HUES48 (cell line): ENCODE data around the gene LPCAT2.

Source experiments
- H3K27ac ChIP-seq: one replicate; pipeline ENCODE4 v1.7.0; 2013; ENCODE audit warnings: low read depth, low read length, inconsistent platforms
- H3K27me3 ChIP-seq: 2 replicates; pipeline ENCODE4 v1.6.1; 2013; ENCODE audit warnings: mild to moderate bottlenecking, low read length; ENCODE audit not compliant: control insufficient read depth, insufficient read depth
- H3K36me3 ChIP-seq: 2 replicates; pipeline ENCODE4 v1.6.1; 2013; ENCODE audit warnings: low read length; ENCODE audit not compliant: control insufficient read depth, insufficient read depth
- H3K4me1 ChIP-seq: 2 replicates; pipeline ENCODE4 v1.6.1; 2013; ENCODE audit warnings: mild to moderate bottlenecking, low read length; ENCODE audit not compliant: control insufficient read depth, insufficient read depth
- H3K4me3 ChIP-seq: 2 replicates; pipeline ENCODE4 v1.5.1; 2013; ENCODE audit warnings: mild to moderate bottlenecking, low read depth, low read length
- H3K9ac ChIP-seq: 2 replicates; pipeline ENCODE4 v1.6.1; 2013; ENCODE audit warnings: mild to moderate bottlenecking, low read depth, low read length, moderate library complexity
- H3K9me3 ChIP-seq: 2 replicates; pipeline ENCODE4 v1.6.1; 2013; ENCODE audit warnings: low read length; ENCODE audit not compliant: control insufficient read depth, insufficient read depth

LPCAT2 gene

GRCh38 chr16:55555436-55555835 lies 46.6 kb downstream of the LPCAT2 start:
- no peaks in the 10 kb centered on the region for H3K9me3 ChIP-seq
- no peak overlapping the region for H3K9ac ChIP-seq
- no peak overlapping the region for H3K27ac ChIP-seq
- no peaks in the 10 kb centered on the region for H3K36me3 ChIP-seq
- H3K4me3 ChIP-seq = no peak overlapping the region
- H3K27me3 ChIP-seq = no peaks in the 10 kb centered on the region
- H3K4me1 ChIP-seq = no peaks in the 10 kb centered on the region

- Histone ChIP-seq H3K9ac (no peak overlapping the region), H3K36me3 (no peaks in the 10 kb centered on the region), H3K9me3 (no peaks in the 10 kb centered on the region), H3K4me3 (no peak overlapping the region), H3K27ac (no peak overlapping the region), H3K4me1 (no peaks in the 10 kb centered on the region), H3K27me3 (no peaks in the 10 kb centered on the region)
Observed at GRCh38 chr16:55557186-55557585, 48.3 kb downstream of the LPCAT2 start.

GRCh38 chr16:55559233-55559632 lies 50.4 kb downstream of the LPCAT2 start:
- H3K27me3 ChIP-seq = no peaks in the 10 kb centered on the region
- H3K9ac ChIP-seq = no peak overlapping the region
- no peaks in the 10 kb centered on the region for H3K4me1 ChIP-seq
- H3K9me3 ChIP-seq = no peaks in the 10 kb centered on the region
- H3K27ac ChIP-seq = no peak overlapping the region
- H3K4me3 ChIP-seq = no peak overlapping the region
- no peaks in the 10 kb centered on the region for H3K36me3 ChIP-seq

GRCh38 chr16:55559933-55560516 lies 51.2 kb downstream of the LPCAT2 start:
- H3K27ac ChIP-seq = no peak overlapping the region

GRCh38 chr16:55561319-55561848 lies 52.5 kb downstream of the LPCAT2 start:
- H3K4me3 ChIP-seq = no peak overlapping the region
- H3K27ac ChIP-seq = no peak overlapping the region
- H3K36me3 ChIP-seq = no peaks in the 10 kb centered on the region
- H3K9ac ChIP-seq = no peak overlapping the region
- H3K27me3 ChIP-seq = no peaks in the 10 kb centered on the region
- no peaks in the 10 kb centered on the region for H3K9me3 ChIP-seq
- no peaks in the 10 kb centered on the region for H3K4me1 ChIP-seq

More at GRCh38 chr16:55559933-55560516, 51.2 kb downstream of the LPCAT2 start:
- no peak overlapping the region for H3K4me3 ChIP-seq
- no peaks in the 10 kb centered on the region for H3K36me3 ChIP-seq
- no peaks in the 10 kb centered on the region for H3K4me1 ChIP-seq
- H3K27me3 ChIP-seq = no peaks in the 10 kb centered on the region
- H3K9me3 ChIP-seq = no peaks in the 10 kb centered on the region
- H3K9ac ChIP-seq = no peak overlapping the region

GRCh38 chr16:55562936-55563335 lies 54.1 kb downstream of the LPCAT2 start:
- Histone ChIP-seq H3K27me3 (no peaks in the 10 kb centered on the region), H3K4me1 (no peaks in the 10 kb centered on the region), H3K4me3 (no peak overlapping the region), H3K36me3 (no peaks in the 10 kb centered on the region), H3K9me3 (no peaks in the 10 kb centered on the region), H3K27ac (no peak overlapping the region), H3K9ac (no peak overlapping the region)

- H3K4me1 ChIP-seq = no peaks in the 10 kb centered on the region
- no peak overlapping the region for H3K27ac ChIP-seq
- no peak overlapping the region for H3K4me3 ChIP-seq
- H3K9ac ChIP-seq = no peak overlapping the region
- H3K9me3 ChIP-seq = no peaks in the 10 kb centered on the region
- no peaks in the 10 kb centered on the region for H3K27me3 ChIP-seq
- no peaks in the 10 kb centered on the region for H3K36me3 ChIP-seq
Observed at GRCh38 chr16:55563797-55564196, 54.9 kb downstream of the LPCAT2 start.

- H3K4me1 ChIP-seq = no peaks in the 10 kb centered on the region
- no peaks in the 10 kb centered on the region for H3K36me3 ChIP-seq
- H3K27ac ChIP-seq = no peak overlapping the region
- H3K27me3 ChIP-seq = no peaks in the 10 kb centered on the region
- H3K4me3 ChIP-seq = no peak overlapping the region
- no peaks in the 10 kb centered on the region for H3K9me3 ChIP-seq
- H3K9ac ChIP-seq = no peak overlapping the region
Observed at GRCh38 chr16:55565086-55565485, 56.2 kb downstream of the LPCAT2 start.

- no peak within 1 kb of the TSS for H3K9ac ChIP-seq
- no peak within 1 kb of the TSS for H3K27ac ChIP-seq
- H3K27me3 ChIP-seq = no peaks in the 10 kb centered on the region
Observed at GRCh38 chr16:55566432-55567175, 57.7 kb downstream of the LPCAT2 start, which contains the start of gene CAPNS2. Gene CAPNS2 (plus strand): TSS chr16:55566684. CDS start chr16:55566757, 73 bp downstream.

GRCh38 chr16:55567382-55567781 lies 58.5 kb downstream of the LPCAT2 start:
- Histone ChIP-seq H3K27ac (no peak overlapping the region), H3K4me1 (no peaks in the 10 kb centered on the region), H3K4me3 (no peak overlapping the region), H3K9ac (no peak overlapping the region), H3K36me3 (no peaks in the 10 kb centered on the region), H3K27me3 (no peaks in the 10 kb centered on the region), H3K9me3 (no peaks in the 10 kb centered on the region)

More at GRCh38 chr16:55566432-55567175, 57.7 kb downstream of the LPCAT2 start, which contains the start of gene CAPNS2:
- Histone ChIP-seq H3K36me3 (no peaks in the 10 kb centered on the region), H3K4me1 (no peaks in the 10 kb centered on the region), H3K4me3 (no peak within 1 kb of the TSS), H3K9me3 (no peaks in the 10 kb centered on the region)

- Histone ChIP-seq H3K36me3 (no peaks in the 10 kb centered on the region), H3K27me3 (no peaks in the 10 kb centered on the region), H3K27ac (no peak overlapping the region), H3K4me1 (0 out of 2 replicates have a peak, but pooled peaks cover 3% of the 10 kb centered on the region), H3K9me3 (no peaks in the 10 kb centered on the region), H3K9ac (no peak overlapping the region), H3K4me3 (no peak overlapping the region)
Observed at GRCh38 chr16:55568207-55568606, 59.3 kb downstream of the LPCAT2 start.
